H1 (cell line): ENCODE measurements around the gene TSC22D4. TPM values are rescaled to one million over a fixed set of nuclear protein-coding genes. Genes with fewer than 3 reads are reported as not detected.

Source experiments
- USF2 ChIP-seq: IDR thresholded peaks from 2 replicates; pipeline ENCODE4 v1.6.1; 2011; ENCODE audit warnings: low read length, improper control_type of control experiment
- polyA plus RNA-seq, 7 experiments: library from polyadenylated mRNA; depleted of rRNA in 3 of 7; stranded (reverse) in 5 of 7; unstranded in 2 of 7; fragments of >200 nt in 5 of 7; fragments of 200-250 nt in 2 of 7; gene quantifications; 1 replicate in 5 of 7; 2 replicates in 1 of 7; 4 replicates in 1 of 7; pipeline versions ENCODE4 v1.2.1 to v1.2.3, GENCODE V29; 2011 to 2013; ENCODE audit warnings: missing spikeins in 2 of 7, mixed read lengths in 2 of 7
- total RNA-seq: library from RNA; stranded (reverse); fragmentation: NEBNext Ultra II Directional; extraction: Animal tissue kit (Norgen Biotek cat#: 25700); gene quantifications from 2 replicates; pipeline ENCODE4 v1.2.1, GENCODE V29; 2021

The TSC22D4 gene
- total and polyA plus RNA-seq, 2 of the 8 experiments (the other 6 are each of a cell fraction or from before 2014, with no cell fraction given), result 13.2 to 20.3 TPM

- no peak for TF ChIP-seq USF2
Observed at GRCh38 chr7:100509231-100509630, 30.2 kb upstream of the TSC22D4 start (continued).
